IMR-90 (cell line): Measurements from ENCODE around the gene RPH3AL. TPM values are rescaled to one million over a fixed set of nuclear protein-coding genes. Genes with fewer than 3 reads are reported as not detected.

ENCODE experiments used
- ATAC-seq: fragments of 200-7000 bp; cut with Tn5 transposase; 2 replicates; pipeline ENCODE4 v1.9.1; 2020; ENCODE audit warnings: low read depth, mild to moderate bottlenecking, moderate library complexity
- BruUV-seq: library from RNA; stranded (reverse); fragments of 400-500 nt; replicated peaks from 2 replicates; lab custom pipeline; 2021; lab: Mats Ljungman, UMichigan
- CTCF ChIA-PET: fragments of 300-600 bp; formaldehyde crosslinking; extraction: SDS; loops from one replicate; lab custom pipeline; 2021; ENCODE audit warnings: antibody characterized with exemption; lab: Yijun Ruan, JAX
- POLR2A ChIA-PET: fragments of 300-600 bp; sonication (Branson Sonifier 250); formaldehyde crosslinking; loops from one replicate; lab custom pipeline; 2022; ENCODE audit warnings: antibody characterized with exemption; ENCODE audit not compliant: unreplicated experiment; lab: Charles Lee
- DNase-seq: peaks from one replicate; pipeline ENCODE4 v3.0.0; 2013
- H2AFZ ChIP-seq: replicated peaks from 2 replicates; pipeline ENCODE3; 2013; ENCODE audit warnings: low read length, mild to moderate bottlenecking; ENCODE audit not compliant: poor library complexity
- H2AK5ac ChIP-seq: 2 replicates; pipeline ENCODE4 v1.6.1; 2013; ENCODE audit warnings: low read depth, low read length, inconsistent platforms
- H2AK9ac ChIP-seq: replicated peaks from 2 replicates; pipeline ENCODE3; 2013; ENCODE audit warnings: mild to moderate bottlenecking, low read depth, low read length, moderate library complexity; ENCODE audit not compliant: poor library complexity
- H2BK120ac ChIP-seq: 2 replicates; pipeline ENCODE4 v1.6.1; 2013; ENCODE audit warnings: low read depth, low read length, inconsistent platforms
- H2BK15ac ChIP-seq: 3 replicates; pipeline ENCODE4 v1.6.1; 2013; ENCODE audit warnings: low read depth, low read length, inconsistent platforms
- H2BK20ac ChIP-seq: 2 replicates; pipeline ENCODE4 v1.6.1; 2013; ENCODE audit warnings: low read depth, mild to moderate bottlenecking, inconsistent platforms, low read length, moderate library complexity
- H2BK5ac ChIP-seq: 2 replicates; pipeline ENCODE4 v1.6.1; 2013; ENCODE audit warnings: mild to moderate bottlenecking, low read depth, low read length, inconsistent platforms; ENCODE audit not compliant: poor library complexity, severe bottlenecking
- H3K14ac ChIP-seq: replicated peaks from 2 replicates; pipeline ENCODE4 v1.6.1; 2013; ENCODE audit warnings: low read depth, low read length, inconsistent platforms
- H3K18ac ChIP-seq: 2 replicates; pipeline ENCODE4 v1.6.1; 2013; ENCODE audit warnings: low read depth, low read length, control low read depth
- H3K23ac ChIP-seq: 2 replicates; pipeline ENCODE4 v1.6.1; 2013; ENCODE audit warnings: low read depth, low read length, inconsistent platforms
- H3K27ac ChIP-seq: 2 replicates; pipeline ENCODE4 v1.5.1; 2013; ENCODE audit warnings: mild to moderate bottlenecking, control low read depth, low read length; ENCODE audit not compliant: insufficient read depth
- H3K27me3 ChIP-seq: 2 replicates; pipeline ENCODE4 v1.6.1; 2013; ENCODE audit warnings: low read length; ENCODE audit not compliant: control insufficient read depth, insufficient read depth
- H3K36me3 ChIP-seq: 2 replicates; pipeline ENCODE4 v1.6.1; 2013; ENCODE audit warnings: low read length, mixed read lengths; ENCODE audit not compliant: control insufficient read depth, insufficient read depth
- H3K4ac ChIP-seq: 2 replicates; pipeline ENCODE4 v1.6.1; 2013; ENCODE audit warnings: low read depth, low read length, inconsistent platforms
- H3K4me1 ChIP-seq: 2 replicates; pipeline ENCODE4 v1.6.1; 2013; ENCODE audit warnings: low read length, mixed read lengths; ENCODE audit not compliant: control insufficient read depth, insufficient read depth
- H3K4me2 ChIP-seq: 2 replicates; pipeline ENCODE4 v1.6.1; 2013; ENCODE audit warnings: low read depth, mild to moderate bottlenecking, control low read depth, low read length, moderate library complexity
- H3K4me3 ChIP-seq: 2 replicates; pipeline ENCODE4 v1.5.1; 2013; ENCODE audit warnings: low read depth, mild to moderate bottlenecking, control low read depth, low read length, moderate library complexity; ENCODE audit not compliant: insufficient read depth
- H3K56ac ChIP-seq: 2 replicates; pipeline ENCODE4 v1.6.1; 2013; ENCODE audit warnings: low read length, inconsistent platforms; ENCODE audit not compliant: insufficient read depth; ENCODE audit errors: extremely low read depth
- H3K79me1 ChIP-seq, 2 experiments: 2 replicates each; pipeline ENCODE4 v1.6.1; 2013; ENCODE audit warnings: low read length in 2 of 2, inconsistent platforms in 1 of 2, low read depth in 1 of 2
- H3K9ac ChIP-seq: 2 replicates; pipeline ENCODE4 v1.6.1; 2013; ENCODE audit warnings: low read depth, low read length, control low read depth
- H3K9me1 ChIP-seq: 2 replicates; pipeline ENCODE4 v1.6.1; 2013; ENCODE audit warnings: low read length, inconsistent platforms; ENCODE audit not compliant: insufficient read depth
- H3K9me3 ChIP-seq: 2 replicates; pipeline ENCODE4 v1.6.1; 2013; ENCODE audit warnings: low read length; ENCODE audit not compliant: control insufficient read depth, insufficient read depth
- H4K20me1 ChIP-seq: 2 replicates; pipeline ENCODE4 v1.6.1; 2013; ENCODE audit warnings: low read length, inconsistent platforms; ENCODE audit not compliant: insufficient read depth
- H4K5ac ChIP-seq: 2 replicates; pipeline ENCODE4 v1.6.1; 2013; ENCODE audit warnings: mild to moderate bottlenecking, low read depth, low read length, control low read depth
- H4K8ac ChIP-seq, 2 experiments: 2 replicates each; pipeline ENCODE4 v1.6.1; 2013; ENCODE audit warnings: low read depth in 2 of 2, low read length in 2 of 2, control low read depth in 1 of 2, inconsistent platforms in 1 of 2
- H4K91ac ChIP-seq: 2 replicates; pipeline ENCODE4 v1.6.1; 2013; ENCODE audit warnings: low read depth, low read length, inconsistent platforms; ENCODE audit not compliant: insufficient read depth
- CTCF ChIP-seq: conservative IDR thresholded peaks from 2 replicates; pipeline ENCODE4 v1.5.1; 2012; ENCODE audit warnings: mild to moderate bottlenecking, low read depth, low read length, improper control_type of control experiment
- ELK1 ChIP-seq: fragments of 150-350 bp; IDR thresholded peaks from 2 replicates; pipeline ENCODE4 v1.6.1; 2016; ENCODE audit warnings: low read depth, mild to moderate bottlenecking, low read length, moderate library complexity, borderline replicate concordance
- FOS ChIP-seq: fragments of 150-350 bp; IDR thresholded peaks from 2 replicates; pipeline ENCODE4 v1.6.1; 2016; ENCODE audit warnings: low read depth, low read length
- MAFK ChIP-seq: IDR thresholded peaks from 2 replicates; pipeline ENCODE4 v1.6.1; 2012; ENCODE audit warnings: low read depth, low read length, improper control_type of control experiment
- MAZ ChIP-seq: IDR thresholded peaks from 2 replicates; pipeline ENCODE4 v1.6.1; 2012; ENCODE audit warnings: low read depth, mild to moderate bottlenecking, low read length, improper control_type of control experiment, moderate library complexity, borderline replicate concordance
- POLR2A ChIP-seq: IDR thresholded peaks from 2 replicates; pipeline ENCODE4 v1.6.1; 2012; ENCODE audit warnings: mild to moderate bottlenecking, low read depth, low read length
- RAD21 ChIP-seq: IDR thresholded peaks from 2 replicates; pipeline ENCODE4 v1.6.1; 2012; ENCODE audit warnings: low read length, improper control_type of control experiment
- USF2 ChIP-seq: fragments of 150-350 bp; IDR thresholded peaks from 2 replicates; pipeline ENCODE4 v1.6.1; 2017; ENCODE audit warnings: mild to moderate bottlenecking, antibody characterized with exemption, low read length, low read depth
- WGBS, 2 experiments: methylation state at CpG; one replicate each; pipeline versions ENCODE4 v1.1.5 to v1.1.7; 2013; ENCODE audit warnings: missing lambda C conversion rate in 2 of 2; ENCODE audit not compliant: insufficient read length in 1 of 2; ENCODE audit errors: extremely low coverage in 2 of 2; 5-methylcytosine and 5-hydroxymethylcytosine counted together
- dilution Hi-C: fragments of 300-500 bp; cut with HindIII; formaldehyde crosslinking; loops from one replicate; pipeline ENCODE4 v1.14.3; 2018; ENCODE audit warnings: low sequenced_read_pairs; ENCODE audit not compliant: unreplicated experiment
- in situ Hi-C: fragments of 300-500 bp; cut with MboI; formaldehyde crosslinking; loops from 3 replicates; pipeline ENCODE4 v1.14.3; 2019; ENCODE audit warnings: low sequenced_read_pairs, inconsistent platforms, mixed read lengths
- intact Hi-C: fragments of 100-400 bp; cut with micrococcal nuclease; formaldehyde crosslinking; loops from 2 replicates; pipeline ENCODE4 v1.10.0; 2022
- polyA plus RNA-seq, 3 experiments: library from polyadenylated mRNA; depleted of rRNA; stranded (reverse); fragments of >200 nt; gene quantifications; 2 replicates each; pipeline ENCODE4 v1.2.3, GENCODE V29; 2012; ENCODE audit warnings: low replicate concordance in 1 of 3
- total RNA-seq: library from RNA; depleted of rRNA; stranded (reverse); fragments of >200 nt; gene quantifications from 2 replicates; pipeline ENCODE4 v1.2.3, GENCODE V29; 2012

The RPH3AL gene
- total and polyA plus RNA-seq, 2 of the 4 experiments (the other 2 are of a cell fraction), result 1.8 to 2.5 TPM

- no peak for ATAC-seq
- Histone ChIP-seq H3K4me2 (no peak overlapping the region), H4K20me1 (no peaks in the 10 kb centered on the region), H3K9me1 (no peaks in the 10 kb centered on the region), H4K91ac (no peak overlapping the region), H3K36me3 (no peaks in the 10 kb centered on the region), H2BK120ac (no peak overlapping the region), H3K4me1 (no peaks in the 10 kb centered on the region), H3K4ac (no peak overlapping the region), H3K79me1 (no peaks in the 10 kb centered on the region), H2AK5ac (no peak overlapping the region), H4K5ac (no peak overlapping the region), H3K9me3 (no peaks in the 10 kb centered on the region), H3K23ac (no peak overlapping the region), H3K56ac (no peak overlapping the region), H3K27me3 (peaks cover 33% of the 10 kb centered on the region), H3K18ac (no peak overlapping the region), H4K8ac (no peak overlapping the region), H3K14ac (no peak overlapping the region), H3K9ac (no peak overlapping the region), H3K4me3 (no peak overlapping the region), H2AFZ (no peak overlapping the region), H2BK20ac (no peak overlapping the region), H2BK5ac (no peak overlapping the region), H2AK9ac (no peak overlapping the region), H2BK15ac (no peak overlapping the region), H3K27ac (no peak overlapping the region)
- in situ Hi-C loops, result no loop called here
- TF ChIP-seq MAFK (no peak), CTCF (no peak), MAZ (no peak), POLR2A (no peak), RAD21 (no peak), USF2 (no peak), FOS (no peak), ELK1 (no peak)
- intact Hi-C loops, result no loop called here
- POLR2A ChIA-PET, result no interaction called here
- WGBS, 2 experiments, result 54% methylated on average over 7 of the region's 29 CpGs; no CpG with 5 or more reads in 1 of the 2 experiments
- no TSS peak for BruUV-seq
- CTCF ChIA-PET, result no interaction called here
- dilution Hi-C loops, result no loop called here
- DNase-seq, result no peak
These were observed 59.9 kb downstream of the RPH3AL start for GRCh38 chr17:292531-293382.
